Activated CD8-positive, alpha-beta memory T cell treated with anti-CD3 and anti-CD28 coated beads, Interleukin-2, amount 50 U/mL, for 1 hour (primary cell): Measurements from ENCODE around the gene ACTR3.
"Not testable (repeated sequence)": the region's sequence is repeated elsewhere in the genome, so short reads cannot be mapped to it uniquely, and the experiment has no call there.

Experiments used
- DNase-seq: peaks from one replicate; pipeline ENCODE4 v3.0.0-alpha.2; 2020; ENCODE audit errors: extremely low read depth

Gene ACTR3

GRCh38 chr2:113889471-113890252 lies at the start of gene ACTR3:
Gene ACTR3, plus strand, starts transcription at chr2:113890089. Its CDS starts 191 bp downstream, at chr2:113890280.
- peak; percentile 92 for DNase-seq

DNA sequence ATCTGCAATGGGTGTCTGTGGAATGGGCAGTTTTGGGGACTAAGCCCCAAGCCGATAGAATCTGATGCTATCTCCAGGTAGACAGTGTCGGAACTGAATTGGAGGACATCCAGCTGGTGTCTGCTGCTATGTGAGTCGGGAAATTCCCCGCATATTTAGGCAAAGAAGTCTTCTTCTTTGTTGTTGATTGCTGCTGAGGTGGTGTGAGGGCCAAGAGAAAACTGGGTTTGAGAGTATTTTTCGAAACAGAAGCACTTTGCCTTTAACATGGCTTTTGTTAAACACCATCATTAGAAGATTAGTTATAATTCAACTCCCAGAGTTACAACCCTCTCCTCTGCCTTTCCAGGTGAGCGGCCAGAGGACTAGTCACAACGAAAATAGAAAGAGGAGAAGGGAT lies 49.4 kb upstream of the ACTR3 start:
- no peak for DNase-seq

DNA sequence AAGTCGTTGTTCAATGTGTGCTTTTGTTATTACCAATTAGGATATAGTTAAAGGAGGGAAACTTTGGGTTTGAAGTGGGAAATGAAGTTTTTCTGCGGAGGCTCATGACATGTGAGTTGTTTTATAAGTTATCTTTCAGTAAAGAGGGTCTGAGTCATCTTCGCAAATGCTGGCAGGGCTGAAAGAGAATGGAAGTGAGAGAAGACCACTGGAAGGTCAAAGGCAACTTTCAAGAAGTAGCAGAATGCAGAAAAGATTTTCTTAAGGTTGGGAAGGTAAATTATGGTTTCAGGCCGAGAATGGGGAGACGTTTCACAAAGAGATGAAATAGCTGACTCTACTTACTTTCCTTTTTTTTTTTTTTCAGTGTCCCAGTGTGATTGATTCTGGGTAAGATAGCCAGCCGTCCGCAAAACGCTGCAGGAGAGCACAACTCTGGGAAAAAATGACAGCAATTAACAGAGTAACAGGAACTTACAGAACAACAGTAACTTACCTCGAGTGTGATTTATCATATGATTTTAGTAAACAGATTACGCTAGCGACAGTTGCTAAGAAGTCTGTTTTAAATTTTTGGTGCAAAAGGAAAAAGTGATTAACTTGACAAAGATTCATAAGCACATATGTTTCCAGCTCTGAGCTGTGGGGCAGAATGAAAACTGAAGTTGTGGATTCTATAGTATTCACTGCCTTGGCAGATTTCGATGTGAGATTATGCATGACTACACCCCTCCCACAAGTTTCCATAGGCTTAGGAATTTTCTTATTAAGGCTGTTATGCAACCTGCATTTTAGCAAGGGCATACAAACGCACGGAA lies 46.8 kb upstream of the ACTR3 start:
- no peak for DNase-seq

DNA sequence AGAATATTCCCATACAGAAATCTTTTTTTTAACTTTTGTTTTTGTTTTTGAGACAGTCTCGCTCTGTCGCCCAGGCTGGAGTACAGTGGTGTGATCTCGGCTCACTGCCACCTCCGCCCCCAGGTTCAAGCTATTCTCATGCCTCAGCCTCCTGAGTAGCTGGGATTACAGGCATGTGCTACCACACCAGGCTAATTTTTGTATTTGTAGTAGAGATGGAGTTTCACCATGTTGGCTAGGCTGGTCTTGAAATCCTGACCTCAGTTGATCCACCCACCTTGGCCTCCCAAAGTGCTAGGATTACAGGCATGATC lies 46.2 kb upstream of the ACTR3 start:
- DNase-seq = not testable (repeated sequence)

DNA sequence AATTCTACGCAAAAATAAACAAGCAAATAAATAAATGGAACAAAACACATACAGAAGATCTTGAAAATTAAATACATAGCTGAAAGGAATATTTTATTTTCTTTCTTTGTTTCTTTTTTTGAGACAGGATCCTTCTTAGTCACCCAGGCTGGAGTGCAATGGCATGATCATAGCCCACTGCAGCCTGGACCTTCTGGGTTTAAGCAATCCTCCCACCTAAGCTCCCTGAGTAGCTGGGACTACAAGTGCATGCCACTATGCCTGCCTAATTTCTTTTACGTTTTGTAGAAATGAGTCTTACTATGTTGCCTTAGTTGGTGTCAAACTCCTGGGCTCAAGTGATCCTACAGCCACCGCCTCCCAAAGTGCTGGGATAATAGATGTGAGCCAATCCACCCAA lies 44.6 kb upstream of the ACTR3 start:
- no peak for DNase-seq

DNA sequence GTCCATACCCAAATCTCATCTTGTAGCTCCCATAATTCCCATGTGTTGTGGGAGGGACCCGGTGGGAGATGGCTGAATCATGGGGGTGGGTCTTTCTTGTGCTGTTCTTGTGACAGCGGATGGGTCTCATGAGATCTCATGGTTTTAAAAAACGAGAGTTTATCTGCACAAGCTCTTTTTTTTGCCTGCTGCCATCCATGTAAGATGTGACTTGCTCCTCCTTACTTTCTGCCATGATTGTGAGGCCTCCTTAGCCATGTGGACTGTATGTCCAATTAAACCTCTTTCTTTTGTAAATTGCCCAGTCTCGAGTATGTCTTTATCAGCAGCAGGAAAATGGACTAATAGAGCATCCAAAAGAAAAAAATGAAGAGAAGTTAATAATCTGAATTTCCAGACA lies 44.1 kb upstream of the ACTR3 start:
- not testable (repeated sequence) for DNase-seq

DNA sequence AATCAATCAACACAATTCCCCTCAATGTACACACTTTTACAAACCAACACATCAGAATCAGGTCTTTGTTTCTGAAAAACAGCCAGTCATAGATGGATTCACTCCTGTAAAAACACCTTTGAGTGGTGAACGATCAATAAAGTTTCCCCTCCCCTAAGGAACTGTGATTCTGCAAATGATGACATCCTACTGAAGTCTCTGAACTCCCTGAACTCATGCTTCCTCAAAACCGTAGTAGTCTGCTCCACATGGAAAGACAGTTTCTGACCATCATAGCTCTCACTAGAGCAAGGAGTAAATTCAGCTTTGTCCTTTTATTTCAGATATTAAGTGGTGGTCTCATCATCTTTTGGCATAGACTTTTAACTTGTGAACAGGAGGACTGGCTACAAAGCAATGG lies 43.5 kb upstream of the ACTR3 start:
- no peak for DNase-seq

GRCh38 chr2:113847144-113847543 lies 42.7 kb upstream of the ACTR3 start:
- DNase-seq = no peak

GRCh38 chr2:113848758-113849415 lies 41.0 kb upstream of the ACTR3 start:
- no peak for DNase-seq

DNA sequence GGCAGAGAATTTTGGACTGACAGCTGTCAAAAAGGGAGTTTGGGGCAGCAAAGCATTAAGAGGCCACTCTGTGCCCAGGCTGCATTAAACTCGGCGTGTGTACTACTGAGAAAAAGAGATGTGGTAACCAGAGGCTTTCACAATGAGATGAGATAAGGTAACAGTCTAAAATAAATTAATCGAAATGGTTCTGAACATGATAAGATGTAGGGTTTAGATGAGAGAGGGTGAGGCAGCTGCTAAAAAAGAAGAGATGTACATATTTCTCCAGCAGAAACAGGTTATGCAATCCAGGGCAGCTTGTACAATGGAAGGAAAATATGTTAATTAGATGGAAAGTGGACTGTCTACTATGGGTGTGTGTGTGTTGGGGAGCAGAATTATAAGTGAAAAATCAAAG lies 39.2 kb upstream of the ACTR3 start:
- no peak for DNase-seq

DNA sequence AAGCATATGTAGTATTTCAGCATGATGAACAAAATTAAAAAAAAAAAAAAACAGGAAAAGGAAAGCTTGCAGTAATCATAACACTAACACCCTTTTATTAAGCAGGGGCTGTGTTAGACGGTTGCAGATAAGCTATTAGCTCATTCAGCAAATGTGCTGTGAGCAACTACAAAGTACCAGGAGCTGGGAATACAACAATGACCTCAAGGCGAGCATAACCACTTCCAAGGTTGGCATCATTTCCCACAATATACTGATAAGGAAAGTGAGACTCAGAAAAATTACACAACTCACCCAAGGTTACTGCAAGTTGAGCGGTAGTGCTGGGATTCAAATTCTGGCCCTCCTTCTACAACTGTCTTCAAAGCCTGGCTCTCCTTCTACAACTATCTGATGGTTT lies 38.2 kb upstream of the ACTR3 start:
- DNase-seq = no peak

DNA sequence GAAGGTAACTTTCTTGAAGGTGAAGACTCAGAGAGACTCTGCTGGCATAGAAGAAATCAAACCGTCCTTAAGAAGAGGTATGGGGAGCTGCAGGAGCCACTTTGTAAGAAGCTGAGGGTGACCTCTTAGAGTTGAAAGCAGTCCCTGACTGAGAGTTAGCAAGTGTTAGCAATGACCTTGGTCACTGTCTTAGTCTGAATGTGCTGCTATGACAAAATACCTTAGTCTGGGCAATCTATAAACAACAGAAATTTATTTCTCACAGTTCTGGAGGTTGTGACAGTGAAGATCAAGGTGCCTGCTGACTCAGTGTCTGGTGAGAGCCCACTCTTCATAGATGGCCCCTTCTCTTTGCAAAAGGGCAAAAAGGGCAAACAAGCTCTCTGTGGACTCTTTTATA lies 35.7 kb upstream of the ACTR3 start:
- DNase-seq = no peak

GRCh38 chr2:113854970-113855740 lies 34.7 kb upstream of the ACTR3 start:
- DNase-seq = no peak

DNA sequence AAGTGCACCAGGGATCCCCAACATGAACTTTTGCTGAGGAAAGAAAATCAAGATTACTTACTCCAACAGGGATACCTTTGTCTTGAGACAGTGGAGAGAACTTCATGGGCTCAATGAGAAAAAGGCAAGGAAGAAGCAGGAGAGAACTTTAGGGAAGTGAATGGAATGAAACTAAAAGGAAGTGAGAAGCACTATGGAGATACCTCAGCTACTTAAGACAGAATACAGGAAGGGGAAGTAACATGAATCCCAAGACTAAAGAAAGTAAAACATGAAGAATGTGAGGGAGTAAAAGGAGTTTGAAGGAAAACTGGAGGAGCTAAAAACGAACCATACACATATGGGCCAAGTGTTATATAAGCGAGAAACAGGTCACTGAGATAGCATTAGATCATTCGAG lies 32.4 kb upstream of the ACTR3 start:
- DNase-seq = no peak

GRCh38 chr2:113858764-113859163 lies 31.1 kb upstream of the ACTR3 start:
- DNase-seq = no peak

DNA sequence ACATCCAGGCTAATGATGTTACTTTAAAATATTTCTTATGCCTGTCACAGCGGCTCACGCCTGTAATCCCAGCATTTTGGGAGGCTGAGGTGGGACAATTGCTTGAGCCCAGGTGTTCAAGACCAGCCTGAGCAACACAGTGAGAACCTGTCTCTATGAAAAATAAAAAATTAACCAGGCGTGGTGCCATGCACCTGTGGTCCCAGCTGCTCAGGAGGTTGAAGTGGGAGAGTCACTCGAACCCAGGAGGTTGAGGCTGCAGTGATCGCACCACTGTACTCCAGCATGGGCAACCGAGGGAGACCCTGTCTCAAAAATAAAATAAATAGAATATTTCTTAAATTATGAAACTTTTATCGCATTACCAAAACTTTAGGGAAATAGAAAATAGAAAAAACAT lies 28.1 kb upstream of the ACTR3 start:
- DNase-seq = no peak

DNA sequence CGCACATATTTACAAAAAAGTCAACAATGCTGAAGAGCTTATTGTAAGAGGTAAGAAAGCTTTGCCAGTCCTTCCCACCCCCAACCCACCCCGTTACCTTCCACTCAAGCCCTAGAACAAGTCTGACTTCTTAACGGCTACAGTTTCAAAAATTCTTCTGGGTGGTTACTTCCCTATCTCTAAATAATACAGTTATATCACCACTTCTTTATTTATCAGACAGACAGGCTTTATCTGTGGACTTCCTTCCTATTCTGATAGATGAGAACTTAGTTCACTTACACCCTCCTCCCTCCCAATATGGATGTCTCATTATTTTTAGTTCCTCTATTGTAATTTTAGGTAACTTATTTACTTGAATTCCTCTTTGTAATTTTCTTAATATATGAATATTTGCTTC lies 26.7 kb upstream of the ACTR3 start:
- DNase-seq = no peak

DNA sequence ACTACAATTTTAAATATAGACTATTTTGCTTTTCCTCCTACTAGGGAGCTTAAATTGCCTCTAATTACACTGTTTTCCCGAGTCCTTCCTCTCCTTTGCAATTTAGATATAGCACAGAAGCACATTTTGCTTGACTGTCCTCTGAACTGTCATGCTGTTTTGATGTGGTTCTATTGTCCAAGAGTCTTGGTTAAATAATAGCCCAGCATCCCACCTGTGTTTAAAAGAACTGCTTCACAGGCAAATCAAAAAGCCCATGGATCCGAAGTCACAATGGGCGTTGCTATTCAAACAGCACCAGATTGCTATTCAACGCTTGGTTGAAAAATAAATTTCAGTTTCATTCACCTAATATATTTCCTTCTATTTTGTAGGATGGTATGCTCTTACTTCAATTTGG lies 22.3 kb upstream of the ACTR3 start:
- no peak for DNase-seq

GRCh38 chr2:113869253-113869652 lies 20.6 kb upstream of the ACTR3 start:
- DNase-seq = no peak

DNA sequence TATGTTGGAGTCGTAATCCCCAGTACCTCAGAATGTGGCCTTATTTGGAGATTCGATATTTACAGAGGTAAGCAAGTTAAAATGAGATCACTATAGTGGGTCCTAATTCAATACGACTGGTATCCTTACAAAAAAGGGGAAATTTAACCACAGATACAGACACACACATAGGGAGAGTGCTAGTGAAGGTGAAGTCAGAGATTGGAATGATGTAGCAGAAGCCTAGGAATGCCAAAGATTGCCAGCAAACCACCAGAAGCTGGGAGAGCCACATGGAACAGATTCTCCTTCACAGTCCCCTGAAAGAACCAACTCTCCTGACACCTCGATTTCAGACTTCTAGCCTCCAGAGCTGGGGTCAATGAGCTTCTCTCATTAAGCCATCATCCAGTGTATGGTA lies 17.7 kb upstream of the ACTR3 start:
- DNase-seq = no peak

DNA sequence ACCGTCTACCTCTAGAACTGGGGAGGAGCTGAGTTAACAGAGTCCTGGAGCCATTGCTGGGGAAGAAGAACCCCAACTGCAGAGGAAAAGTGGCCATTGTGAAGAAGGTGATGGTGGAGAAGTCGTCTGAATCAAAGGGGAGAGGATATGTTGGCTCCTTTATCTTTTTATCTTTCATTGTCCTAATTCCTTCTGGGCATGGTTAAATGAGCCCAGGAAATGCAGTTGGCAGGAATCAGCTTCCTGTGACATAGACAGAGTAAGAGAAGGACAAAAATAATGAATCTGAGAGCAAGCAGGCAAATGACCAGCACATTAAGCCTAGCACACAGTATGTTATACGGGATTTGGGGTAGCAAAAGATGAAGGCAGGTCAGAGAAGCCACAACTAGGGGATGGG lies 16.0 kb upstream of the ACTR3 start:
- DNase-seq = no peak

- DNase-seq = no peak
Observed at GRCh38 chr2:113875135-113875534, 14.8 kb upstream of the ACTR3 start.
